Activated CD4-positive, alpha-beta memory T cell treated with anti-CD3 and anti-CD28 coated beads for 36 hours (primary cell): ENCODE measurements around the gene SFSWAP. TPM values are rescaled to one million over a fixed set of nuclear protein-coding genes. Genes with fewer than 3 reads are reported as not detected.
"Not testable (repeated sequence)": the region's sequence is repeated elsewhere in the genome, so short reads cannot be mapped to it uniquely, and the experiment has no call there.

Source experiments
- CTCF ChIA-PET: fragments of 350-600 bp; sonication (Branson Sonifier 250); formaldehyde crosslinking; loops from one replicate; lab custom pipeline; 2021; ENCODE audit warnings: antibody characterized with exemption, inconsistent platforms; lab: Charles Lee
- POLR2A ChIA-PET: fragments of 350-600 bp; sonication (Branson Sonifier 250); formaldehyde crosslinking; loops from one replicate; lab custom pipeline; 2021; ENCODE audit warnings: antibody characterized with exemption; lab: Charles Lee
- DNase-seq: peaks from one replicate; pipeline ENCODE4 v3.0.0-alpha.2; 2020
- H3K27ac Mint-ChIP-seq: one replicate; pipeline ENCODE4 v1.8.0; 2021; ENCODE audit warnings: mixed read lengths
- H3K27me3 Mint-ChIP-seq: one replicate; pipeline ENCODE4 v1.8.0; 2021; ENCODE audit warnings: mixed read lengths
- H3K36me3 Mint-ChIP-seq: one replicate; pipeline ENCODE4 v1.8.0; 2021; ENCODE audit warnings: mixed read lengths
- H3K4me1 Mint-ChIP-seq: one replicate; pipeline ENCODE4 v1.8.0; 2021; ENCODE audit warnings: low read depth, mixed read lengths
- H3K4me3 Mint-ChIP-seq: one replicate; pipeline ENCODE4 v1.8.0; 2021; ENCODE audit warnings: mild to moderate bottlenecking, mixed read lengths
- H3K9me3 Mint-ChIP-seq: one replicate; pipeline ENCODE4 v1.8.0; 2021; ENCODE audit warnings: mixed read lengths
- intact Hi-C: fragments of 100-400 bp; cut with micrococcal nuclease; formaldehyde crosslinking; loops from one replicate; pipeline ENCODE4 v1.15.1; 2023
- total RNA-seq, 2 experiments: library from RNA; stranded (reverse); gene quantifications; one replicate each; pipeline ENCODE4 v1.2.3, GENCODE V29; 2021

The SFSWAP gene
- total RNA-seq, 2 experiments from 2014 or later = 42.1 to 44.3 TPM

DNA sequence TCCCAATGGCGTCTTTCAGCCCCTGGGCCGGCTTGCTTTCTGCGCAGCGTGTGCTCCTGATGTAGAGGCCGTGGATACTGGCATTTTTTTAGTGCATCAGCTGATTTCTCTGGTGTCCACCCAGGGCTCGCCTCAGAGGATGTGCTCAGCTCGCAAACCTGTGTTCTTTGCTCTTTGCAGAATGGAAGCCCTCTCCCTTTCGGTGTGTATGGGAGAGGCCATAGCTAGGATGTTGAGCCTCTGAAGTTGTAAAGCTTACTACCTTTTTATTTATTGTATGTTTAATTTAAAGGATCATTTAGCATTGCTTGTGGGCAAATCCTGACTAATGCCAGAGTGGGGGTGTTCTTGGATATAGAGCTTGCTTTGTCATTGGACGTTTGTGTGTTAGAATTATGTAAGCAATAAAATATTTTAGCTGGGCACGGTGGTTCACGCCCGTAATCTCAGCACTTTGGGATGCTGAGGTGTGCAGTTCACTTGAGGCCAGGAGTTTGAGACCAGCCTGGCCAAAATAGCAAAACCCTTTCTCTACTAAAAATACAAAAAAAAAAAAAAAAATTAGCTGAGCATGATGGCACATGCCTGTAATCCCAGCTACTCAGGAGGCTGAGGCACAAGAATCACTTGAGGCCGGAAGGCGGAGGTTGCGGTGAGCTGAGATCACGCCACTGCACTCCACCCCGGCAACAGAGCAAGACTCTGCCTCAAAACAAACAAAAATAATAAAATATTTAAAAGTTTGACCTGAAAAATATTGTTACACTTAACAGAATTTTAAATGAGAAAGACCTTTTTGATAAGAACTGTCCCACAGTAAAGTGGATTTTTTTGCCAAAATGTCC is 64.7 kb downstream of the SFSWAP start:
- ChIA-PET POLR2A (interaction anchor here (0.6 kb wide), 1 partner anchor 85 kb away, joined by 3 read pairs; no protein-coding TSS in a partner anchor), CTCF (interaction anchor here (1.5 kb wide), 1 partner anchor 21 kb away, joined by 3 read pairs; no protein-coding TSS in a partner anchor)
- Mint-ChIP-seq H3K4me1 (peaks cover 32% of the 10 kb centered on the region), H3K4me3 (no peak overlapping the region), H3K27me3 (no peaks in the 10 kb centered on the region), H3K9me3 (no peaks in the 10 kb centered on the region), H3K36me3 (peaks cover 54% of the 10 kb centered on the region), H3K27ac (peak overlapping the region; percentile 72)
- peak; percentile 13 for DNase-seq
- intact Hi-C loops = no loop called here

DNA sequence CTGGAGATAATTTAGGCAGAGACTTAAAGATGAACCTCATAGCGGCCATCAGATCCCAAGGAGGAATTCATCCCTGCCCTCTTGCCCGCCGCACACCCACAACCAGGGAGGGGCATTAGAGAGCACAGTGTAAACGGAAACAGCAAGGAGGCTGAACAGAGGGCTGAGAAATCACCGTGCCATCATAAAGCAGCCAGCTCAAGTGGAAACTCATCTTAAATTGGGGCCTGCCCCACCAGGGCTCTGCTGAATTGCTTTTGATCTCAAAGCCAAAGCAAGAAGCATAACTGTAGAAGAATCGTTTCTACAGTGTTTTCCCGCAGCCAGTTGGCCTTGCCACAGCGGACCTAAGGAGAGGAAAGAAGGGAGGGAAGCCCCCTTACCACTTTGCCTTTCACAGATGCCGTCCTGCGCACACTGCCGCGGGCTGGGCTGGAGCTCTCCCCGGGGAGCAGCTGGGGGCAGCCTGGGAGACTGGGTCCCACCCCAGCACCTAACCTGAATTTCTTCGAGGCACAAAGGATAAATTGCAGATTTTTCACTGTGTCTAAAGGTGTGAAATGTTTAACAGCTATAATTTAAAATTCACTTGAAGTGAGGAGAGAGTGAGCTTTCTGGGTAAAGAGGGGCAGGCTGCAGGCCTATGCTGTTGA is 65.5 kb downstream of the SFSWAP start:
- peaks cover 32% of the 10 kb centered on the region for H3K4me1 Mint-ChIP-seq
- no peaks in the 10 kb centered on the region for H3K27me3 Mint-ChIP-seq
- H3K27ac Mint-ChIP-seq = peak overlapping the region; percentile 72
- ChIA-PET CTCF (interaction anchor here (1.5 kb wide), 1 partner anchor 21 kb away, joined by 3 read pairs; no protein-coding TSS in a partner anchor), POLR2A (no interaction called here)
- H3K36me3 Mint-ChIP-seq = peaks cover 49% of the 10 kb centered on the region
- intact Hi-C loops = no loop called here
- peak; percentile 61 for DNase-seq
- no peaks in the 10 kb centered on the region for H3K9me3 Mint-ChIP-seq
- H3K4me3 Mint-ChIP-seq = no peak overlapping the region

DNA sequence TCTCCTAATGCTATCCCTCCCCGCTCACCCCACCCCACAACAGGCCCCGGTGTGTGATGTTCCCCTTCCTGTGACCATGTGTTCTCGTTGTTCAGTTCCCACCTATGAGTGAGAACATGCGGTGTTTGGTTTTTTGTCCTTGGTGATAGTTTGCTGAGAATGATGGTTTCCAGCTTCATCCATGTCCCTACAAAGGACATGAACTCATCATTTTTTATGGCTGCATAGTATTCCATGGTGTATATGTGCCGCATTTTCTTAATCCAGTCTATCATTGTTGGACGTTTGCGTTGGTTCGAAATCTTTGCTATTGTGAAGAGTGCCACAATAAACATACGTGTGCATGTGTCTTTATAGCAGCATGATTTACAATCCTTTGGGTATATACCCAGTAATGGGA is 66.4 kb downstream of the SFSWAP start:
- peaks cover 32% of the 10 kb centered on the region for H3K4me1 Mint-ChIP-seq
- CTCF ChIA-PET, POLR2A ChIA-PET, H3K4me3 Mint-ChIP-seq, intact Hi-C loops, H3K27ac Mint-ChIP-seq, H3K9me3 Mint-ChIP-seq, DNase-seq, H3K27me3 Mint-ChIP-seq: not testable (repeated sequence)
- peaks cover 48% of the 10 kb centered on the region for H3K36me3 Mint-ChIP-seq

GRCh38 chr12:131779027-131779426 is 68.1 kb downstream of the SFSWAP start:
- CTCF ChIA-PET = no interaction called here

DNA sequence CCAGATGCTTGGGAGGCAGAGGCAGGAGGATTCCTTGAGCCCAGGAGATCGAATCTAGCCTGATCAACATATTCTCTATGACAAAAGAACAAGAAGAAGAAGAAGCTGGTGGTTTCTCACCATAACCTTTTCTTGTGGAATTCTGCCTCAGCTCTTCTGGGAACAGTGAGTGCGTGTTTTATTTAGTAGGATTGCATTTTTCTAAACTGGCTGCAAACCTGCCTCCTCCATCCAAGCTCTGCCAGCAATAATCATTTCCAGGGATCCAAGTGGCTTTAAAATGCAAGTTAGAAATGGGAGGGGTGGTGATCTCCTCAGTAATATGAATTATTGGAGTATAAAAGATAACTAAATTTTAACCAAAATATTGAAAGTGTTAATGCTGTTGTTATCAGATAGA is 71.2 kb downstream of the SFSWAP start:
- no peak for DNase-seq
- no peaks in the 10 kb centered on the region for H3K4me1 Mint-ChIP-seq
- CTCF ChIA-PET = no interaction called here
- H3K4me3 Mint-ChIP-seq = no peak overlapping the region
- intact Hi-C loops = no loop called here
- POLR2A ChIA-PET = no interaction called here
- no peaks in the 10 kb centered on the region for H3K27me3 Mint-ChIP-seq
- H3K9me3 Mint-ChIP-seq = no peaks in the 10 kb centered on the region
- peaks cover 34% of the 10 kb centered on the region for H3K36me3 Mint-ChIP-seq
- H3K27ac Mint-ChIP-seq = no peak overlapping the region

More at GRCh38 chr12:131779027-131779426, 68.1 kb downstream of the SFSWAP start:
- peaks cover 34% of the 10 kb centered on the region for H3K36me3 Mint-ChIP-seq
- no peak for DNase-seq
- no peak overlapping the region for H3K4me3 Mint-ChIP-seq
- H3K27ac Mint-ChIP-seq = no peak overlapping the region
- peaks cover 15% of the 10 kb centered on the region for H3K4me1 Mint-ChIP-seq
- H3K27me3 Mint-ChIP-seq = no peaks in the 10 kb centered on the region
- no peaks in the 10 kb centered on the region for H3K9me3 Mint-ChIP-seq
- intact Hi-C loops = no loop called here
- POLR2A ChIA-PET = no interaction called here

DNA sequence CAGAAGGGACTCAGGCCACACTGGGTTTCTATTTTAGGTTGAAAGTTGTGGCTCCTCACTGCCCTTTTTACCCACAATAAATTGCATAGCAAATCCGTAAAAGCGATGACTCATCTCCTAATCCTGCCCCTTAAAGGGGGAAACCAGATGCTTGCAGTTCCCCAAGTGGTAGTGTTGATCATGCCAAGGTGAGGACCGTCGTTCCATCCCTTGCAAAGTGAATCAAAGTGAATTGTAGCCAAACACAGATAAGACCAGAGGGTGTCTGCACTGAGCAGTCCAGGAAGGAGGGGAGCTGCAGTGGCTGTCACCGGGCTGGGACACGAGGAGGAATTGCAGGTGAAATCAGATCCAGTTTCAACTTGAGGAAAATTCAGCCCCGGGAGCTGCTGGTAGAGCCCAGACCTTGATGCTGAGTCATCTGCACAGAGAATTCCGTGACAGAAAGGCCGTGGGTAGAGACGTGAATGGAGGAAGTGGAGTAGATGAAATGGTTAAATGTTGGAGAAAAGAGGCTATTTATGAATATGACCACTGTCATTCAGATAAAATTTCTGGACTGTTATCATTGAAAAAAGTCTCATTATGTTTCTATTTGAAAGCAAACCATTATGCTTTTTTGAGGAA is 73.1 kb downstream of the SFSWAP start:
- no peak for DNase-seq
- ChIA-PET POLR2A (no interaction called here), CTCF (no interaction called here)
- Mint-ChIP-seq H3K27me3 (no peaks in the 10 kb centered on the region), H3K4me1 (no peaks in the 10 kb centered on the region), H3K36me3 (peaks cover 29% of the 10 kb centered on the region), H3K4me3 (no peak overlapping the region), H3K27ac (peak overlapping the region; percentile 30), H3K9me3 (no peaks in the 10 kb centered on the region)
- intact Hi-C loops = no loop called here

DNA sequence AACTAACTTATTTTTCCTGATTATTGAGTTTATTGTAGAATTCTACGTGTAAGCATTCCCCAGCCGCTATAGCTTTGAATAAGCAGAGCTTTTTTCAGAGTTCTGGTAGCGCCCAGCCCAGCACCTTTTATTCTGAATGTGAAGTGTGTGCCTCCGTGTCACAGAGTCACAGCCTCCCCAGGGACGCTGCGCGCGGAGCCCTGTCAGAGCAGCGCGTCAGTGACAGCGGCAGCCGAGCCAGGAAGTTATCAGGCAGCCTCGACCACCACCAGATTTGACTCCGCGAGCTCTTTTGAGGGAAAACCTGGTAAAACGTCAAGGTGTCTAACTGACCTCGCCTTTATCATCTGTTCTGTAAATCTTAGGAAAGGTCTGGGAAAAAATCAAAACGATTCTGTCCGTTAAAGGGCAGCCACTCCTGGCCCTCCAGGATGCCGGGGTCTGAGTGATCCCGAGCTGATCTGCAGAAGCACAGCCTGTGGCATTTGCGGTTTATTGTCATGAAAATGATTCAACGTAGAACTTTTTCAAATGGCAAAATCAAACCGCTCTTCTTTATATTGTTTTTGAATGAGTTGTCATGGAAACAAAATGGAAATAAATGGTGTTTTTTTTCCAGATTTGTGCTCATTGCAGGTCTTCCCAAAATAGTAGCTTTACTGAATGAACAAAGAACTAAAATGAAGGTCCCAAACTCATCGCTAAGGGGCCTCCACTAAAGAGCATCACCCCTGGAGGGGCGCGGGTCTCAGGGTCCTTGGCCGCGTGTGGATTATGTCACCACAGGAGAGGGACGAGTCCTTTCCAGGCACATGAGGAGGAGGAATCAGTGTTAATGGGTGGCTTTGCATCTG is 74.2 kb downstream of the SFSWAP start:
- Mint-ChIP-seq H3K27ac (no peak overlapping the region), H3K27me3 (no peaks in the 10 kb centered on the region), H3K9me3 (no peaks in the 10 kb centered on the region), H3K4me1 (no peaks in the 10 kb centered on the region), H3K4me3 (no peak overlapping the region), H3K36me3 (peaks cover 33% of the 10 kb centered on the region)
- ChIA-PET CTCF (no interaction called here), POLR2A (no interaction called here)
- intact Hi-C loops = no loop called here
- no peak for DNase-seq

- Mint-ChIP-seq H3K4me3 (no peak overlapping the region), H3K4me1 (no peaks in the 10 kb centered on the region), H3K27me3 (no peaks in the 10 kb centered on the region), H3K36me3 (peaks cover 38% of the 10 kb centered on the region), H3K9me3 (no peaks in the 10 kb centered on the region), H3K27ac (no peak overlapping the region)
- intact Hi-C loops = no loop called here
- POLR2A ChIA-PET = no interaction called here
- CTCF ChIA-PET = no interaction called here
- no peak for DNase-seq
Observed at GRCh38 chr12:131785763-131786330, 75.0 kb downstream of the SFSWAP start.

- no peaks in the 10 kb centered on the region for H3K27me3 Mint-ChIP-seq
- ChIA-PET CTCF (no interaction called here), POLR2A (no interaction called here)
- intact Hi-C loops = no loop called here
- peaks cover 39% of the 10 kb centered on the region for H3K36me3 Mint-ChIP-seq
- no peak overlapping the region for H3K4me3 Mint-ChIP-seq
- H3K4me1 Mint-ChIP-seq = no peaks in the 10 kb centered on the region
- H3K9me3 Mint-ChIP-seq = no peaks in the 10 kb centered on the region
- DNase-seq = no peak
- no peak overlapping the region for H3K27ac Mint-ChIP-seq
Observed at GRCh38 chr12:131786331-131786730, 75.4 kb downstream of the SFSWAP start.

GRCh38 chr12:131787143-131787660 is 76.3 kb downstream of the SFSWAP start:
- no peak for DNase-seq
- intact Hi-C loops = no loop called here
- no peaks in the 10 kb centered on the region for H3K9me3 Mint-ChIP-seq
- no peaks in the 10 kb centered on the region for H3K4me1 Mint-ChIP-seq
- no peak overlapping the region for H3K4me3 Mint-ChIP-seq
- no peaks in the 10 kb centered on the region for H3K27me3 Mint-ChIP-seq
- ChIA-PET POLR2A (no interaction called here), CTCF (no interaction called here)
- no peak overlapping the region for H3K27ac Mint-ChIP-seq
- peaks cover 35% of the 10 kb centered on the region for H3K36me3 Mint-ChIP-seq

GRCh38 chr12:131788070-131788469 is 77.2 kb downstream of the SFSWAP start:
- Mint-ChIP-seq H3K27ac (no peak overlapping the region), H3K36me3 (peaks cover 34% of the 10 kb centered on the region), H3K4me1 (no peaks in the 10 kb centered on the region), H3K9me3 (no peaks in the 10 kb centered on the region), H3K27me3 (no peaks in the 10 kb centered on the region), H3K4me3 (no peak overlapping the region)
- no peak for DNase-seq
- ChIA-PET POLR2A (no interaction called here), CTCF (no interaction called here)
- intact Hi-C loops = no loop called here
